Mesenchymal stem cell (in vitro differentiated cells and primary cell): Measurements from ENCODE around the gene CD79B. TPM values are rescaled to one million over a fixed set of nuclear protein-coding genes. Genes with fewer than 3 reads are reported as not detected.

Source experiments
- DNase-seq: peaks from one replicate; pipeline ENCODE4 v3.0.0-alpha.2; 2013
- H2AFZ ChIP-seq: one replicate; pipeline ENCODE4 v1.6.1; 2013; ENCODE audit warnings: low read depth, mild to moderate bottlenecking, control low read depth, inconsistent platforms, low read length, moderate library complexity
- H2AK5ac ChIP-seq: 2 replicates; pipeline ENCODE4 v1.6.1; 2013; ENCODE audit warnings: low read length, moderate library complexity, mild to moderate bottlenecking, inconsistent platforms; ENCODE audit not compliant: severe bottlenecking
- H2BK120ac ChIP-seq: one replicate; pipeline ENCODE4 v1.6.1; 2013; ENCODE audit warnings: low read depth, mild to moderate bottlenecking, inconsistent platforms, low read length, moderate library complexity
- H2BK12ac ChIP-seq, 2 experiments: one replicate each; pipeline ENCODE4 v1.6.1; 2013; ENCODE audit warnings: inconsistent platforms in 2 of 2, low read length in 2 of 2, mild to moderate bottlenecking in 2 of 2, moderate library complexity in 2 of 2, control low read depth in 1 of 2
- H2BK15ac ChIP-seq: one replicate; pipeline ENCODE4 v1.6.1; 2013; ENCODE audit warnings: mild to moderate bottlenecking, low read depth, inconsistent platforms; ENCODE audit not compliant: poor library complexity, severe bottlenecking
- H2BK5ac ChIP-seq: 2 replicates; pipeline ENCODE4 v1.6.1; 2013; ENCODE audit warnings: low read depth, mild to moderate bottlenecking, low read length, control low read depth, inconsistent platforms; ENCODE audit not compliant: poor library complexity, severe bottlenecking
- H3K14ac ChIP-seq, 2 experiments: one replicate each; pipeline ENCODE4 v1.6.1; 2013; ENCODE audit warnings: inconsistent platforms in 2 of 2, low read length in 2 of 2, control low read depth in 1 of 2, mild to moderate bottlenecking in 1 of 2, moderate library complexity in 1 of 2
- H3K18ac ChIP-seq, 2 experiments: one replicate each; pipeline ENCODE4 v1.6.1; 2013; ENCODE audit warnings: inconsistent platforms in 2 of 2, low read length in 2 of 2, control low read depth in 1 of 2, low read depth in 1 of 2, mild to moderate bottlenecking in 1 of 2
- H3K23ac ChIP-seq, 2 experiments: one replicate each; pipeline ENCODE4 v1.6.1; 2013; ENCODE audit warnings: inconsistent platforms in 2 of 2, low read length in 2 of 2, mild to moderate bottlenecking in 2 of 2, moderate library complexity in 2 of 2, control low read depth in 1 of 2
- H3K27ac ChIP-seq: 2 replicates; pipeline ENCODE4 v1.5.1; 2013; ENCODE audit warnings: mild to moderate bottlenecking, moderate library complexity, low read length, control low read depth, inconsistent platforms; ENCODE audit not compliant: poor library complexity, severe bottlenecking
- H3K27me3 ChIP-seq, 2 experiments: 2 replicates each; pipeline versions ENCODE4 v1.6.1 to v1.7.0; 2013; ENCODE audit warnings: low read length in 2 of 2, mild to moderate bottlenecking in 2 of 2, moderate library complexity in 2 of 2, control low read depth in 1 of 2, inconsistent platforms in 1 of 2; ENCODE audit not compliant: control insufficient read depth in 1 of 2, insufficient read depth in 1 of 2
- H3K36me3 ChIP-seq, 2 experiments: 2 replicates each; pipeline versions ENCODE4 v1.6.1 to v1.7.0; 2013; ENCODE audit warnings: low read length in 2 of 2, control low read depth in 1 of 2, inconsistent platforms in 1 of 2, low read depth in 1 of 2, mild to moderate bottlenecking in 1 of 2; ENCODE audit not compliant: insufficient read depth in 2 of 2, control insufficient read depth in 1 of 2
- H3K4ac ChIP-seq, 2 experiments: one replicate each; pipeline ENCODE4 v1.6.1; 2013; ENCODE audit warnings: inconsistent platforms in 2 of 2, low read length in 2 of 2, mild to moderate bottlenecking in 2 of 2, moderate library complexity in 2 of 2, control low read depth in 1 of 2, low read depth in 1 of 2
- H3K4me1 ChIP-seq: 2 replicates; pipeline ENCODE4 v1.6.1; 2013; ENCODE audit warnings: low read depth, low read length, control low read depth; ENCODE audit not compliant: control insufficient read depth, insufficient read depth
- H3K4me2 ChIP-seq: 2 replicates; pipeline ENCODE4 v1.6.1; 2013; ENCODE audit warnings: low read length, mild to moderate bottlenecking, inconsistent platforms; ENCODE audit not compliant: poor library complexity, severe bottlenecking
- H3K4me3 ChIP-seq, 2 experiments: 2 replicates each; pipeline versions ENCODE4 v1.5.1 to v1.7.0; 2013; ENCODE audit warnings: low read length in 2 of 2, mild to moderate bottlenecking in 2 of 2, control low read depth in 1 of 2, low read depth in 1 of 2; ENCODE audit not compliant: insufficient read depth in 1 of 2
- H3K79me1 ChIP-seq: replicated peaks from 2 replicates; pipeline ENCODE4 v1.6.1; 2013; ENCODE audit warnings: mild to moderate bottlenecking, control low read depth, low read length, inconsistent platforms; ENCODE audit not compliant: poor library complexity, severe bottlenecking
- H3K9ac ChIP-seq: 2 replicates; pipeline ENCODE4 v1.7.0; 2013; ENCODE audit warnings: mild to moderate bottlenecking, low read length, moderate library complexity
- H3K9me3 ChIP-seq: 2 replicates; pipeline ENCODE4 v1.7.0; 2013; ENCODE audit warnings: mild to moderate bottlenecking, low read length; ENCODE audit not compliant: control insufficient read depth
- H4K8ac ChIP-seq: one replicate; pipeline ENCODE4 v1.6.1; 2013; ENCODE audit warnings: inconsistent platforms, mild to moderate bottlenecking, low read length, moderate library complexity
- H4K91ac ChIP-seq: one replicate; pipeline ENCODE4 v1.6.1; 2013; ENCODE audit warnings: mild to moderate bottlenecking, low read length, inconsistent platforms
- WGBS: methylation state at CpG from one replicate; pipeline ENCODE4 v1.1.7; 2013; ENCODE audit warnings: mixed read lengths; 5-methylcytosine and 5-hydroxymethylcytosine counted together
- small RNA-seq: library from polyadenylated mRNA; stranded (forward); fragments of <200 nt; extraction: miRNeasy Mini kit (QIAGEN cat#:217004); gene quantifications from one replicate; pipeline ENCODE3, GENCODE V24; 2013; ENCODE audit warnings: low read depth

The CD79B gene

GRCh38 chr17:63880706-63881105 is 51.4 kb downstream of the CD79B start:
- Histone ChIP-seq H3K23ac (no peak overlapping the region), H2BK12ac (no peak overlapping the region), H3K4me2 (no peak overlapping the region), H3K9me3 (no peaks in the 10 kb centered on the region), H2BK120ac (no peak overlapping the region), H2AFZ (no peak overlapping the region), H3K4me3 (no peak overlapping the region), H3K14ac (no peak overlapping the region), H3K79me1 (no peaks in the 10 kb centered on the region), H3K27me3 (peaks cover 9 to 38% of the 10 kb centered on the region in 2 experiments), H3K36me3 (no peaks in the 10 kb centered on the region), H4K8ac (no peak overlapping the region), H3K9ac (no peak overlapping the region), H2BK5ac (no peak overlapping the region), H3K18ac (no peak overlapping the region), H4K91ac (no peak overlapping the region), H3K4me1 (no peaks in the 10 kb centered on the region), H2BK15ac (no peak overlapping the region), H3K4ac (no peak overlapping the region), H2AK5ac (no peak overlapping the region), H3K27ac (no peak overlapping the region)
- 87% methylated on average over 12 of the region's 12 CpGs for WGBS
- DNase-seq, result no peak

Small RNA genes within 50 kb of the gene (small RNA-seq; reads per million reads assigned to genes)
- gene AC040958.1 (not detected), gene AC127029.1 (not detected), gene GH1 (not detected)
